Activated naive CD4-positive, alpha-beta T cell treated with anti-CD3 and anti-CD28 coated beads, Interleukin-2, amount 50 U/mL, for 24 hours (primary cell): Measurements from ENCODE around the gene MTMR2.

Source experiments
- H3K27ac Mint-ChIP-seq: one replicate; pipeline ENCODE4 v1.8.0; 2021; ENCODE audit warnings: mild to moderate bottlenecking, mixed read lengths
- H3K27me3 Mint-ChIP-seq: one replicate; pipeline ENCODE4 v1.8.0; 2021; ENCODE audit warnings: mixed read lengths
- H3K36me3 Mint-ChIP-seq: one replicate; pipeline ENCODE4 v1.8.0; 2021; ENCODE audit warnings: mixed read lengths
- H3K4me1 Mint-ChIP-seq: one replicate; pipeline ENCODE4 v1.8.0; 2021; ENCODE audit warnings: mixed read lengths
- H3K4me3 Mint-ChIP-seq: one replicate; pipeline ENCODE4 v1.8.0; 2021; ENCODE audit warnings: mild to moderate bottlenecking, mixed read lengths
- H3K9me3 Mint-ChIP-seq: one replicate; pipeline ENCODE4 v1.8.0; 2021; ENCODE audit warnings: mixed read lengths

The MTMR2 gene

DNA sequence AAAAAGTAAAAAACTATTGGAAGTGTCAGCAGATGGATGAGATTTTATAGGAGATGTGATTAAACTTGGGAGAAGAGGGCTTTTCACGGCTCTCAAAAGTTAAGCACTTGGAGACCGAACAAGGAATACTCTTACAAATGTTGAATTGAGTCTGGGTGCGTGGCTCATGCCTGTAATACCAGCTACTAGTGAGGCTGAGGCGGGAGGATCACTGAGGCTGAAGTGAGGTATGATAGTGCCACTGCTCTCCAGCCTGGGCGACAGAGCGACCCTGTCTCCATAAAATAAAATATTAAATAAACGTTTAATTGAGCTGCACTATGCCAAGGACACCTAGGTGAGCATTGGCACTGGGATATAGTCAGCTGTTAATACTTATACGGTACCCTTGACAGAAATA is 131.7 kb downstream of the MTMR2 start:
- Mint-ChIP-seq H3K27me3 (no peaks in the 10 kb centered on the region), H3K4me3 (peak overlapping the region; percentile 100), H3K9me3 (no peaks in the 10 kb centered on the region), H3K27ac (peak overlapping the region; percentile 25), H3K36me3 (peaks cover 8% of the 10 kb centered on the region), H3K4me1 (peaks cover 65% of the 10 kb centered on the region)

DNA sequence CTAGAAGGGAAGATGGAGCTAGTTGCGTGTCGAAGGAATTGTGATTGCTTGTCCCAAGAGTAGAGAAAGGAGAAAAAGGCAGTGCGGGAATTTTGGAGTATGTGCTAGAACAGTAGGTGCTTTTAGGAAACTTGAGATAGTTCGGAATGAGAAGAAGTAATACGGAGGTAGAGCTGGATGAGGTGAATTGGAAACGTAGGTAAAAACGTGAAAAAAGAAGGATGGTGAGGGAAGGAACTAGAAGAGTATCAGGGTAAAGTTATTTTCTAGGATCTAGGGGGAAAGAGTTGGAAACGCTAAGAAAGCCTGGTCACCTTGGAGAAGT is 132.2 kb downstream of the MTMR2 start:
- Mint-ChIP-seq H3K4me3 (peak overlapping the region; percentile 100), H3K4me1 (peaks cover 63% of the 10 kb centered on the region), H3K27ac (peak overlapping the region; percentile 100), H3K27me3 (no peaks in the 10 kb centered on the region), H3K36me3 (peaks cover 8% of the 10 kb centered on the region), H3K9me3 (no peaks in the 10 kb centered on the region)

DNA sequence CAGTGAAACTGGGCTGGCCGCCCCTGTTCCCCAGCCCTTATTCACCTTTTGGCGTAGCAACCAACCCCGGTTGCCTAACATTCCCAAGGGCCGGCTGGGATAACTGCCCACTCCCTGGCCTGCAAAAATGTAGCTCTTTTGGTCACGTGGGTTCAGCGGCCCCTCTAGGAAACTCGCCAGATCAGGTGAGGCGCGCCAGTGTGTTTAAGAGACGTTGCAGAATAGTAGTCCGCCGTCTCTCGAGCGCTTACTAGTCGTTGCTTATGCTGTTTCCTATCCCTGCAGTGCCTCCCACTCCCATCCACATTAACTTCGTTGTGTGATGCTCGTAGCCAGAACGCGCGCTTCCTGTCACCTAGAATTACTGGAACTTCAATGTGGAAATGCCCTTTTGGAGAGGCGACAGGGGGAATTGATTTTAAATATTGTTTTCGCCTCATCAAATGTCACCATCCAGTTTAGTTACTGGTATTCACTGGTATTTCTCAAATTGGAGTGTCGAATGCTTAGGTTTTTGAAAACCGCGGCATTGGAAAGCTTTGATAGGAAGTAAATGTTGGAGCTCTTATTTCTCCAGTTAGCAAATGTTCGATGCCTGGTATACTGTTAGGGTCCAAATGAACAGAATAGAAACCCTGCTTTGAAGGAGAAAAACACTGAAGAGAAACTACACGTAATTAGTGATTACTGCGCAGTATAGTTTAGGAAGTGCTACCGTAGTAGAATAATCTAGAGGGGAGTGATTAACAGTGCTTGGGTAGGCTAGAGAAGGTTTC is 132.8 kb downstream of the MTMR2 start:
- no peaks in the 10 kb centered on the region for H3K9me3 Mint-ChIP-seq
- H3K36me3 Mint-ChIP-seq = peaks cover 6% of the 10 kb centered on the region
- no peaks in the 10 kb centered on the region for H3K27me3 Mint-ChIP-seq
- H3K27ac Mint-ChIP-seq = peak overlapping the region; percentile 100
- peaks cover 67% of the 10 kb centered on the region for H3K4me1 Mint-ChIP-seq
- peak overlapping the region; percentile 100 for H3K4me3 Mint-ChIP-seq

DNA sequence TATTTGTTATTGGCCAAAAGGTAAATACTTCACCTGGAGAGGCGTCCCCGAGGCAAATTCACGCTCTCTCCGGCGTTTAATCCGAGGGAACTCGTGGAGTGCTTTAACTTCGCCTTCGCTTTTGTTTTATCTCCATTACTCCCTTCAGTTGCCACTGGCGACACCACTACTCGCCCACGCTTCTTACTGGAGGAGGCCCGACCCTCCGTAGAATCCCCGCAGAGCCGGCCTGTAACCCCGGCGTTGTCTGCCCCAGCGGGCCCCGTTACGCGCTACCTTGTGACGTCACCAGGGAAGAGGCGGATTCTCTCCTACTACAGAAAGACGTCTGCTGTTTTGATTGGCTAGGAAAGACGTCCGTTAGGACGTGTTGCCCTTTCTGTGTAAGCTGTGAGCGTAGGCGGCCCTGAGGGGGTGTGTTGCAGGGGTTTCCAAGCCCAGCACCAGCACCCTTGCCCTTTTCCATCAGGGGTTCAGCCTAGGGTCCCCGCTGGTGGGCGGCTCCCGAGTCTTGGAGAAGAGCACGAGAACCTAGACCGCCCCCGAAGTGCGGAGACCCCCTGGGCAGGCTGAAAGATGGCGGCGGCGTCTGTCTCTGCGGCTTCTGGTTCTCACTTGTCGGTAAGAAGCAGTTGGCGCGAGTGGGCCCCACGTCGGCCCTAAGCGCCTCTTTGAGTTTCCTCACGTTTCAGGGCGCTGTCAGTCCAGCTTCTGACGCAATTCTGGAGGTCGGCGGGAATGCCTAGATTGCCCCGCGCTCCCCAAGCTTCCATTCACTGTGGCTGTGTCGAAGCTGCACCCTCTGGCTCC is 133.6 kb downstream of the MTMR2 start, which contains the start of gene CEP57:
TSS of gene CEP57 (plus strand) at position 376 of the 810 bp plus-strand sequence. CDS start at position 577, 201 bp downstream.
- Mint-ChIP-seq H3K27me3 (no peaks in the 10 kb centered on the region), H3K27ac (peak within 1 kb of the TSS; percentile 100), H3K36me3 (peaks cover 12% of the 10 kb centered on the region), H3K4me1 (peaks cover 67% of the 10 kb centered on the region), H3K4me3 (peak within 1 kb of the TSS; percentile 100), H3K9me3 (no peaks in the 10 kb centered on the region)

DNA sequence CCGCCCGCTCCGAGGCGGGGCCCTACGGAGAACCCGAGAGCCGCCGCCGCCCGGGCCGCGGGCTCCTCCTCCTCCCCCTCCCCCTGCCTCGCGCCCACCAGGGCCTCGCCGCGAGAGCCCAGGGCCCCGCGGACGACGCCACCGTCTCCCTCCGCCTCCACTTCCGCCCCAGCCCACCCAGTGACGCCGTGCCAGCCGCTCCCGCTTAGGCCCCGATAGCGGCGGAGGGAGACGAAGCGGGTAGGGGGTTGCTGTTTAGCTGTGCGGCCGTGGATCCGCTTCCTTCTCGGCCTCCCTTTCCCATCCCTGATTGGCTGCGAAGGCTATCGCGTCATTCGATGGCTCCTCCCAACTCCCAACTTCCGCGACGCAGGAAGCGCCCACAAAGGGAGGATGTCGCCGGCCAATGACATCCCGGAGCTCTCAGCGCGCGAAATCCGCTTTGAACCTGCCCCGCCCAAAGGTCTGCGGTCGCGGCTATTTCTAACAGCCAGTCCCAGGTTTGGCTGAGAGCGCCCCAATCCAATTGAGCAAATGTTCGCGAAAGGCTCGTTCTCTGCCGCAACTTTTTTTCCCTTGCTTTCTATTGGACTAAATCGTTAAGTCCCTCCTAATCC is 134.3 kb downstream of the MTMR2 start, which contains the start of gene FAM76B:
TSS of gene FAM76B (minus strand) at position 277 of the 617 bp plus-strand sequence. CDS start 304 bp downstream, outside the sequence.
- Mint-ChIP-seq H3K27ac (peak within 1 kb of the TSS; percentile 100), H3K4me1 (peaks cover 62% of the 10 kb centered on the region), H3K36me3 (peaks cover 14% of the 10 kb centered on the region), H3K4me3 (peak within 1 kb of the TSS; percentile 100), H3K9me3 (no peaks in the 10 kb centered on the region), H3K27me3 (no peaks in the 10 kb centered on the region)

DNA sequence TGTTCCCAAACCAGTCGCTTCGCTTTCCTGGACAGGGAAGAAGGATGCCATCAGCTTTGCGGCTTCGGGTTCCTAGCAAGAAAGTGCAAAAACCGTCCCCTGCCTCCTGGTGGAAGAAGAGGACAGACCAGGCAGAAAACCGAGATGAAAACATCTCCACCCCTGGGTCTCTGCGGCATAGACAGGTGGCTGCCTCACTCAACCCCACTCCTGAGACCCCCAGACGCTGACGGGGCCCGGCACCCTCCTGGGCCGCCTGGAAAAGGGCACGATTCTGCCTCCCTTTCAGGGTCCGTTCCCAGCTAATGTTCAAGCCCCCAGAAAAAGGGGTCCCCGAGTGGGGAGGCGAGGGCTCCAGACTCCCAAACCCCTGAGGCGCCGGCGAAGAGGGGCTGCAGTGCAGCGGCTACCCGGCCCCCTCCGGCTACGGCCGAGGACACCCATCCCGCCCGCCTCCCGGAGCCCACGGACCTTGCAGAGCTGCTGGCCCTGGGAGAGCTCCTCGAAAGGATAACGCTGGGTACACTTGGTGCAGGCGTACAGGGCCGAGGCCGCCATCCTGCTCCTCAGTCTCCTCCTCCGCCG is 134.9 kb downstream of the MTMR2 start:
- H3K27ac Mint-ChIP-seq = peak overlapping the region; percentile 90
- peak overlapping the region; percentile 89 for H3K4me3 Mint-ChIP-seq
- H3K4me1 Mint-ChIP-seq = peaks cover 59% of the 10 kb centered on the region
- H3K36me3 Mint-ChIP-seq = peaks cover 14% of the 10 kb centered on the region
- no peaks in the 10 kb centered on the region for H3K27me3 Mint-ChIP-seq
- no peaks in the 10 kb centered on the region for H3K9me3 Mint-ChIP-seq
